ENCODE data around the gene ATG7.
"Not testable (repeated sequence)": the region's sequence is repeated elsewhere in the genome, so short reads cannot be mapped to it uniquely, and the experiment has no call there.

Gene ATG7

GRCh38 chr3:11302444-11302843, 30.2 kb downstream of the ATG7 start:
- DNase-seq = no peak

- DNase-seq = no peak
Measured at GRCh38 chr3:11304175-11304574, 32.0 kb downstream of the ATG7 start.

- DNase-seq = no peak
Measured at GRCh38 chr3:11305509-11305908, 33.3 kb downstream of the ATG7 start.

GRCh38 chr3:11306817-11307589, 34.8 kb downstream of the ATG7 start:
- no peak for DNase-seq

DNA sequence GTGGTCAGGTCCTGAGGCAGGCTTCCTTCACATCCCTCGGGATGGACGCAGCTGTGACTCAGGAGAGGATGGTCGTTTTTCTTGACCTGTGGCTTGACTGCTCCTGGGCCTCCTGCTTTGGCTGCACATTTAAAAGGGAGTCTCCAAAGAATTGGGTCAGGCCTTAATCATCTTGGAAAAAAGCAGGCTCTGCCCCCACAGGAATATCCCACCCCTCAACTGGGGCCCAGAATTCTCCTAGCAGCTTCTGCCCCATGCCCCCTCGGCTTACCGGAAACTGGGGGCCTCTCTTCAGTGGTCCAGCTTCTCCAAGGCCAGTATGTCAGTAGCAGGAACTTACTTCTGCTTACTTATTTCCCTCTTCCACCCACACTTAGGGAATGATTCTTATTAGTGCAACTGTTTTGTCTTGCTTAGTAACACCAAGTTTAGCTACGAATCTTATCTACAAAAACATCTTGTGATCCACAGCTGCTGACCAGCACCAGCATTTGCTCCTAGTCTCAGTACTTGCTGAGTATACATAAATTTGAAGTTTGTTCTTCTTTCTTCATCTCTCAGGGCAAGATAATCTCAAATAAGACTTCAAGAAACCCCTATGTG, 35.7 kb downstream of the ATG7 start:
- DNase-seq = no peak

DNA sequence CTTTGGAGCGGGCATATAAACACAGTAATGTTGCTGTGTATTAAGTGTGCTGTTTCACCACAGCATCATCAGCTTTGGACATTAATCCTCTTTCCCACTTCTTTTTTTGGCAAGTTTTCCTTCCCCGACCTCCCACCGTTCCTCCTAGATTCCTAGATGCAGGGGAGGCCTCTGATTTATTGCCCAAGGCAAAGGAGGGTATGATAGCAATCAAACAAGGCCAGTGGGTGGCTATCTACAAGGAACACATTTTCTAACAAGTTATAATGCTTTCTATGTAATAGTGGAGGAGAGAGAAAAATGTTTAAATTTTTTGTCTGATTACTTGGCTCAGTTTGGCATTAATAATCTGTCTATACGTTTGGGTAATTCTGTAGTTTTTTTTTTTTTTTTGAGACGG, 38.1 kb downstream of the ATG7 start:
- no peak for DNase-seq

GRCh38 chr3:11312166-11312565, 40.0 kb downstream of the ATG7 start:
- no peak for DNase-seq

GRCh38 chr3:11317300-11317699, 45.1 kb downstream of the ATG7 start:
- no peak for DNase-seq

DNA sequence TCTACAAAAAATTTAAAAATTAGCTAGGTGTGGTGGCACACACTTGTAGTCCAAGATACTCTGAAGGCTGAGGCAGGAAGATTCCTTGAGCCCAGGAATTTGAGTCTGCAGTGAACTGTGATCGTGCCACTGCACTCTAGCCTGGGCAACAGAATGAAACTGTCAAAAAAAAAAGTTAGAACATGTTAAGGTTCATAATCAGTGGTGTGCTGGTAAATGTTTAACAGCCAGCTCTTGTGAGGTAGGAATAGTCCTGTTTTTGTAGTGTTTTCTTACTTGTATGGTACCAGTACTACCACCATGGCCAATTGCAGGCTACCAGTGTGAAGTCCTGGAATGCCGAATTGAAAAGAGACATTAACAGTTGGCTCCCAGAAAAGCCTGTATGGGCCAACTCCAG, 50.7 kb downstream of the ATG7 start:
- no peak for DNase-seq

DNA sequence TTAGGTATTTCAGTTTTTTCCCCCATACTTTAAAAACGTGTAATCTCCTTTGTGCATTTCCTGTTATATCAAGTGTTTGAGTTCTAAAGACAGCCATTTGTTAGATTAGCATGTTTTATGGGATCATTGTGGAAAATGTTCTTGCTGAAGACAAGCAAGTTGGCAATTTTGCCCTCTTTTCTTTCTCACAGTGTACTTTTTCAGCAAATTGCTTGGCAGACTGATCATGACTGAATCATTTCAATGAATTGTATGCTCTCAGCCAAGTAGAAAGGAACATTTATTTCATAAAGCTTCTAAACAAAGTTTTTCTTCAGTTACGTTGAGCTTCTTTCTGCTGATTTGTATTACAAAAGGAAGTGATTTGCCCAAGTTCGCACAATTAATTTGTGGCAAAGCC, 51.6 kb downstream of the ATG7 start:
- DNase-seq = no peak

DNA sequence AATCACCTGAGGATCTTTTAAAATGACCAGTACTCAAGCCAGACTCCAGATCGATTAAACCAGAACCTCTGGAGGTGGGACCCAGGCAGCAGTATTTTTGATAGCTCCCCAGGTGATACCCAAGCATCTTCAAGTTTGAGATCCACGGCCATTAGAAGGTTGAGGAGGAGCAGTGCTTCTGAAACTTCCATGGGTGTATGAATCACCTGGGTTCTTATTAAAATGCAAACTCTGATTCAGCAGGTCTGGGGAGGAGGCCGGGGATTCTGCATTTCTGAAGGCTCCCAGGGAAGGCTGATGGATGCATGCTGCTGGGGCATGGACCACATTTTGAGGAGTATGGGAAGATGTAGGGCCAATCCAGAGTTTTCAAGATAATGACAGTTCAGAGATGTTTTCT, 55.4 kb downstream of the ATG7 start:
- DNase-seq = no peak

GRCh38 chr3:11328196-11328945, 56.2 kb downstream of the ATG7 start:
- DNase-seq = no peak

GRCh38 chr3:11329777-11330176, 57.6 kb downstream of the ATG7 start:
- no peak for DNase-seq

DNA sequence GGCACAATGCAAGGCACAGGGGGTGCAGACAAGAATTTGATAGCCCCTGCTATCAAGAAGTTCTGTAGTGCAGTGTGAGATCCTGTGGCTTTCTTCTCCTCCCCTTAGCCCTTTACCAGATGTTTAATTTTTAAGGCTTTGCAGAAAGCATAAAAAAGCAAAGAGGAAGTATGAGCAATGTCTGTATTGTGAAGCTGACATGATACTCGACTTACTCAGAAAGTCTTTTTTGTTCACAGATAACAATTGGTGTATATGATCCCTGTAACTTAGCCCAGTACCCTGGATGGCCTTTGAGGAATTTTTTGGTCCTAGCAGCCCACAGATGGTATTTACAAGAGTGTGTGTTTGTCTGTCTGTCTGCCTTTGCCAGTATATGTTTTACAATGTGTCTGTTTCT, 58.9 kb downstream of the ATG7 start:
- DNase-seq = no peak

DNA sequence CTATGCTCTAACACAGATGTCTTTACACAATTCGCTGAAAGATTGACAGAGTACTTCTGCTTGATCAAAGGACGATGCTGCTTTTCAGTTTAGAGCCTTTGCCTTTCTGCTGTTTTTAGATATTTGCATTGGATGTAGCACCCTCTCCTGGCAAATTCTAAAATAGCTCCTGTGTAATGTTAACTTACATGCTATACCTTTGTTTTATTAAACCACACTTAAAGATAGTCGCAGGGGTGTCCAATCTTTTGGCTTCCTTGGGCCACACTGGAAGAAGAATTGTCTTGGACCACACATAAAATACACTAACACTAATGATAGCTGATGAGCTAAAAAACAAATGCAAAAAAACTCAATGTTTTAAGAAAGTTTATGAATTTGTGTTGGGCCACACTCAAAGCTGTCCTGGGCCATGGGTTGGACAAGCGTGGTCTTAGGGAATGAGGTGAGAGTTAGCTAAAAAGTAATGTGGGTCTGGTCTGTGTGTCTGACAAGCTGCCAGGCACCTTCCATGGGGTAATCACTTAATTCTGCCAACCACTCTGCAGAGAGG, 62.9 kb downstream of the ATG7 start:
- no peak for DNase-seq

DNA sequence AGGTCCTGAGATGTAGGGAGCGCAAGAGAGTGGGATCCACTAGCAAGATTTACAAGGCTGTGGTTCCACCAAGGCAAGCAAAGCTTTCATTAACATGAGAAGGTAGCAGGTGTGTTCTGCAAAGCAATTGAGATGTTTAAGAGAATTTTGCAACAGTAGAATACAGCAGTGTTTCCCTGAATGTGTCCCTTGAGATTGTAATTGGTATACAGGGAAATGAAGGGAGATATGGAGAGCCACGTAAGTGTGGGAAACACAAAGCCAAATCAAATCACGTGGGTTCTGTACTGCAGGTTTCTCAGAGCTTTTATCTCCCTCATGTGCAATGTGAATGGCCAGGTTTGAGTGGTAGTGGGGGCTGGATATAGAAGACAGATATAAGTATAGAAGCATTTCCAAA, 67.3 kb downstream of the ATG7 start:
- DNase-seq = no peak

GRCh38 chr3:11346416-11346815, 74.2 kb downstream of the ATG7 start:
- DNase-seq = no peak

DNA sequence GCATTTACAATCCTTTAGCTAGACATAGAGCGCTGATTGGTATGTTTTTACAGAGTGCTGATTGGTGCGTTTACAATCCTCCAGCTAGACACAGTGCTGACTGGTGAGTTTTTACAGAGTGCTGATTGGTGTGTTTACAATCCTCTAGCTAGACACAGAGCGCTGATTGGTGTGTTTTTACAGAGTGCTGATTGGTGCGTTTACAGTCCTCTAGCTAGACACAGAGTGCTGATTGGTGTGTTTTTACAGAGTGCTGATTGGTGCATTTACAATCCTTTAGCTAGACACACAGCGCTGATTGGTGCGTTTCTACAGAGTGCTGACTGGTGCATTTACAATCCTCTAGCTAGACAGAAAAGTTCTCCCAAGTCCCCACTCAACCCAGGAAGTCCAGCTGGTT, 76.7 kb downstream of the ATG7 start:
- not testable (repeated sequence) for DNase-seq

GRCh38 chr3:11349446-11349845, 77.2 kb downstream of the ATG7 start:
- DNase-seq = no peak

- no peak for DNase-seq
Measured at GRCh38 chr3:11350374-11350773, 78.2 kb downstream of the ATG7 start.

GRCh38 chr3:11351451-11351850, 79.3 kb downstream of the ATG7 start:
- no peak for DNase-seq

GRCh38 chr3:11356269-11356668, 84.1 kb downstream of the ATG7 start:
- DNase-seq = no peak

DNA sequence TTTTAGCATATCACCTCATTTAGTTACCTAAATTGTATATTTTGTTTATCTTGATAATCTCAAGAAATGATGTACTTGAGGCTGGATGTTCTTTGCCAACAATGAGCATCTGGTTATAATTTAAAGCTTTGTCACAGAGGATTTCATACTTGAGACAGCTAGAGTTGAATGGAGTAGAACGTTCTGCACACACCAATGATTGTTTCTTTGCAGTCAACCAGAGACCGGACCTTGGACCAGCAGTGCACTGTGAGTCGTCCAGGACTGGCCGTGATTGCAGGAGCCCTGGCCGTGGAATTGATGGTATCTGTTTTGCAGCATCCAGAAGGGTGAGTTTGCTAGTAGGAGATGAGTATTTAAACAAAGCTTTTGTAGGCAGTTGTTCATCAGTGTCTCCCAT, 90.4 kb downstream of the ATG7 start:
- DNase-seq = no peak

DNA sequence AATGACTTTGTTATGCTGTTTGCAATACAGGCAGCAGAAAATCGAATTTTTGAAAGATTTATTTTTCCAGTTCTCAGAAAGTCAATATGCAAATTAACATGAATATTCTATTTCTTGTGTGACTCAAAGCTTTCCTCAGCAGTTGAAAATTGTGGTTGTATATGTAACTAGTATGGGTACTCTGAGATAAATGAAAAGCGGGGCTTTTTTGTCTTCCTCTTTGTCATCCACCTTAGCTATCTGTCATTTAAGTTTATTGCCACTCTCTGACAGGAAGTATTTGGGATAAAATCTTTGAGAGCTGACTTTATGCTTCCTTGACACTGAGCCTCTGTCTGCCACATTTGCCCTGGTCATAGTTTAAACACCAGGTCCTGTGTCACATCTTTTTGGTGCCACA, 91.5 kb downstream of the ATG7 start:
- no peak for DNase-seq

Data from SIG-M5 (cell line).